NCI-H2081 treated with DMSO at 0.1 percent for 48 hours (cell line): ENCODE data around the gene ATG4C.
"Not testable (repeated sequence)": the region's sequence is repeated elsewhere in the genome, so short reads cannot be mapped to it uniquely, and the experiment has no call there.

Experiments
- DNase-seq: peaks from one replicate; lab custom pipeline; 2025; lab: John Stamatoyannopoulos, UW

Gene ATG4C, protein sequence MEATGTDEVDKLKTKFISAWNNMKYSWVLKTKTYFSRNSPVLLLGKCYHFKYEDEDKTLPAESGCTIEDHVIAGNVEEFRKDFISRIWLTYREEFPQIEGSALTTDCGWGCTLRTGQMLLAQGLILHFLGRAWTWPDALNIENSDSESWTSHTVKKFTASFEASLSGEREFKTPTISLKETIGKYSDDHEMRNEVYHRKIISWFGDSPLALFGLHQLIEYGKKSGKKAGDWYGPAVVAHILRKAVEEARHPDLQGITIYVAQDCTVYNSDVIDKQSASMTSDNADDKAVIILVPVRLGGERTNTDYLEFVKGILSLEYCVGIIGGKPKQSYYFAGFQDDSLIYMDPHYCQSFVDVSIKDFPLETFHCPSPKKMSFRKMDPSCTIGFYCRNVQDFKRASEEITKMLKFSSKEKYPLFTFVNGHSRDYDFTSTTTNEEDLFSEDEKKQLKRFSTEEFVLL

GRCh38 chr1:62783736-62784508 lies at the start of gene ATG4C:
ATG4C (plus strand) TSS chr1:62784132; CDS start chr1:62803787, 19,655 bp downstream.
- DNase-seq, result peak; percentile 90

DNA sequence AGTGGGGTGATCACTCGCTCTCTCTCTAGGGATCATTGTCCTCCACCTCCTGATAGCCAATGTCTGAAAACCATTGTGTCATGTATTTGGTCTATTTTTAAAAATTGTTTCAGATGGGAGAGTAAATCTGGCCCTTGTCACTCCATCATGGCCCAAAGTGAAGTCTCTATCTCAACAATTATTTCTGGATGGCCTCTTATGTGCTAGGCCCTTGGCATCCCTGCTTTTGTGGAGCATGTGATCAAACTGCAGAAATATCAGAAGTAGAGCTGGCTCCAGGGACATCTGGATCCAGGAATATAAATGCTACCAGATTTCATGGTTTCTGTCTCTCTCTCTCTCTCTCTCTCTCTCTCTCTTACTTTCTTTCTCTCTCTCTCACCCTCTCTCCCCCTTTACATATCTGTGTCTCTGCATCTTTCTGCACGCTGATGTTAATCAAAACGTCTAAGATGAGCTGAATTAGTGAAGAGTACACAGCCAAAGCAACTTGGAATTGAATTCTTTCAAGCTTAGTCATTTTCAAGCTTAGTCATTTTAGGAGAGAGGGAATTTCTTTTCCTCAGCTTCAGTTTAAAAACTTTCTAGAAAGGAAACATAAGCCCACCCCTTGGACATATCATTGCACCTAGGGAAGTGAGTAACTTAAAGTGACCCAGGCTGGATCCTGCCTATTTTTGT lies 48.3 kb upstream of the ATG4C start:
- DNase-seq, result no peak

GRCh38 chr1:62740701-62741100 lies 43.2 kb upstream of the ATG4C start:
- DNase-seq, result not testable (repeated sequence)

DNA sequence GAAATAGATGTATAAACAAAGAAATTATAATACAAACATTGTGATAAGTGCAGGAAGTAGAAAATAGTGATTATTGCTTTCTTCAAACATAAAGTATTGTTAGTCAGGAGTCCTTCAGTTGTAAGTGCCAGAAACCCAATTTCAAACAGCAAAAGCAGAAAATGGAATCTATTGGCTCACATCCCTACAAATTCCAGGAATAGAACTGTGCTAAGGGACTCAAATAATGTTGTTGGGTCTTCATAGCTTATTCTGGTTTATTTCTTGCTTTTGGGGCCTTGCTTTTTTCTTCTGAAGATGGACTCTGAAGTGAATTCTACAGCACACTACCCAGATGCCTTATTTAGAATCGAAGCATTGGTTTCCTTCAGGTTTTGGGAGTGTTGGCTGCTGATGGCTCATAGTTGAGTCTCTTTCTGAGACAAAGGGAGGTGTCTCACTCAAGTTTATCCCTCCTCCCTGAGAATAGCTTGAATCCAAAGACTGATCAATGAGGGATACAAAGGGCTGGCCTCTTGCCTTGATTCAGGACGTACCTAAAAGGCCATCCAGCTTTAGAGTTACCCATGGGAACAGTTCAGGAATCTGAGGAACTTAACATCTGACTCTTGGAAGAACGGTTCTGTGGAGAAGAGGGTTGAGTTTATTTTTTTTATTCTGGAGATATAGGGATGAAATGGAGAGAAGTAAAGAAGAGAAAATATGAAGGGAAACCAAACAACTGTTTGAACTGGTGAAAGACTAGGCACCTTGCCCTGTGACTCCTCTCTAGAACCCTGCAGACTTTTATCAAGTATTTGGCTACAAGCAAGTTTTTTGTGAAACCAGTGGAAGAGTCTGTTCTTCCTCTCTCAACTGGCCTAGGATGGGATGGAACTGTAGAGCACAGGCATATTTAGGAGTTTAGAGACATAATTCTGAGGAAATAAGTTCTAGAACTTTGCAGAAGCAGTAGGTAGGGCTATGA lies 39.0 kb upstream of the ATG4C start:
- DNase-seq, result no peak

DNA sequence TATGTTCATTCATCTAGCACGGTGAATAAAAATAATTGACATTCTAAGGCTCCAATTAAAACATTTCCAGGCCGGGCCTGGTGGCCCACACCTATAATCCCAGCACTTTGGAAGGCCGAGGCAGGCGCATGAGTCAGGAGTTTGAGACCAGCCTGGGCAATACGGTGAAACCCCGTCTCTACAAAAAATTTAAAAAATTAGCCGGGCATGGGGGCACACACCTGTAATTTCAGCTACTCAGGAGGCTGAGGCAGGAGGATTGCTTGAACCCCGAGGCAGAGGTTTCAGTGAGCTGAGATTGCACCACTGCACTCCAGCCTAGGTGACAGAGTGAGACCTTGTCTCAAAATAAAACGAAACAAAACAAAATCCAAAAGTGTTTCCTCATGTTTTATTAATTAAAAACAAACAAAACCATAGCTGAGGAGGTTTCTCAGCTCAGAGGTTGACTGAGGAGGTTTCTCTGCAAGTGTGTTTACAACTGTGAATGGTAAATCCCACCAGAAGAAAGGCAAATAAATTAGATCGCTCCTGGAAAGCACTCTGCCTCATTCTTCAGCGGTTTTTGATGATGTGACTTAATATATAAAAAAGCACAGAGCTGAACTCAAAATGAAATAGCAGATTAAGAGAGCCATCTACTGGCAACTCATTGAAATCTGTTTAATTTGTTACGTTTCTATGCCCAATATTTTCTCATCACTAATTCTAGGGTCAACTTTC lies 37.7 kb upstream of the ATG4C start:
- peak; percentile 9 for DNase-seq

- no peak for DNase-seq
Observed at GRCh38 chr1:62746809-62747138, 37.2 kb upstream of the ATG4C start.

DNA sequence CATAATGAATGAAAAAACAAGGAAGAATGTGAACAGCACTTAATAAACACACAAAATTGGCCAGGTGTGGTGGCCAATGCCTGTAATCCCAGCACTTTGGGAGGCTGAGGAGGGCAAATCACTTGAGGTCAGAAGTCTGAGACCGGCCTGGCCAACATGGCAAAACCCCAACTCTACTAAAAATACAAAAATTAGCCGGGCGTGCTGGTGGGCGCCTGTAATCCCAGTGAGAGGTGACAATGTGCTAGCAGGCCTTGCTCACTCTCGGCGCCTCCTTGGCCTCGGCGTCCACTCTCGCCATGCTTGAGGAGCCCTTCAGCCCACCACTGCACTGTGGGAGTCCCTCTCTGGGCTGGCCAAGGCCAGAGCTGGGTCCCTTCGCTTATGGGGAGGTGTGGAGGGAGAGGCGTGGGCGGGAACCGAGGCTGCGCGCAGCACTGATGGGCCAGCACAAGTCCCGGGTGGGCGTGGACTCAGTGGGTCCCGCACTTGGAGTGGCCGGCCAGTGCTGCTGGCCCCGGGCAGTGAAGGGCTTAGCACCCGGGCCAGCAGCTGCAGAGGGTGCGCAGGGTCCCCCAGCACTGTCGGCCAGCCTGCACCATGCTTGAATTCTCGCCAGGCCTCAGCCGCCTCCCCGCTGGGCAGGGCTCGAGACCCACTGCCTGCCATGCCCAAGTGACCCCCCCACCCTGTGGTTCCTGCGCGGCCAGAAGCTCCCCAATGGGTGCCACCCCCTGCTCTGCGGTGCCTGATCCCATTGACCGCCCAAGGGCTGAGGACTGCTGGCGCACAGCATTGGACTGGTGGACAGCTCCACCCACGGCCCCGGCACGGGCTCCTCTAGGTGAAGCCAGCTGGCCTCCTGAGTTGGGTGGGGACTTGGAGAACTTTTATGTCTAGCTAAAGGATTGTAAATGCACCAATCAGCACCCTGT lies 30.6 kb upstream of the ATG4C start:
- no peak for DNase-seq

DNA sequence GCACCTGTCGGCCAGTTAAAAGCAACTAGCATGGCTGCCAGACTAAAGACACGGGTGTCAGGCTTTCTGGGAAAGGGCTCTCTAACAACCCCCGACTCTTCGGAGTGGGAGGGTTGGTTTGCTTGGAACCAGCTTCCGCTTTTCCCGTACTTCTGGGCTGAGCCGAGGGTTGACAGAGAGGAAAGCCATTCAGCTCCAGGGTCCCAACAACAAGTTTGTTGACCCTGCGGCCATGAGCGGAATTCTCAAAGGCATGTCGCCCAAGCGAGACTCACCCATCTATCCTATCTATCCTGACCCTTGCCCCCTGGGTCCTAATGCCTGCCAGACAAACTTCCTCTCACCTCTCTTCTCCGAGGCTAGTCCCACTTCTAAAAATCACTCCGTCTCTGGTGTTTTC lies 29.0 kb upstream of the ATG4C start:
- not testable (repeated sequence) for DNase-seq

GRCh38 chr1:62756255-62756884 lies 27.6 kb upstream of the ATG4C start:
- DNase-seq, result not testable (repeated sequence)

DNA sequence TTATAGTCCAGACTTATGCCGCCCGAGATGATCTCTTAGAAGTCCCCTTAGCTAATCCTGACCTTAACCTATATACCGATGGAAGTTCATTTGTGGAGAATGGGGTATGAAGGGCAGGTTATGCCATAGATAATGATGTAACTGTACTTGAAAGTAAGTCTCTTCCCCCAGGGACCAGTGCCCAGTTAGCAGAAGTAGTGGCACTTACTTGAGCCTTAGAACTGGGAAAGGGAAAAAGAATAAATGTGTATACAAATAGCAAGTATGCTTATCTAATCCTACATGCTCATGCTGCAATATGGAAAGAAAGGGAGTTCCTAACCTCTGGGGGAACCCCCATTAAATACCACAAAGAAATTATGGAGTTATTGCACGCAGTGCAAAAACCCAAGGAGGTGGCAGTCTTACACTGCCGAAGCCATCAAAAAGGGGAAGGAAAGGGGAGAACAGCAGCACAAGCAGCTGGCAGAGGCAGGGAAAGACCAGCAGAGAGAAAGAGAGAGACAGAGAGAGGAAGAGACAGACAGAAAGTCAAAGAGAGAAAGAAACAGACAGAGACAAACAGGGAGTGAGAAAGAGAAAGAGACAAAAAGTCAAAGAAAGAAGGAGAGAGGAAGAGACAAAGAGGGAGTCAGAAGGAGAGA lies 24.6 kb upstream of the ATG4C start:
- not testable (repeated sequence) for DNase-seq

GRCh38 chr1:62760021-62760782 lies 23.7 kb upstream of the ATG4C start:
- DNase-seq, result not testable (repeated sequence)

DNA sequence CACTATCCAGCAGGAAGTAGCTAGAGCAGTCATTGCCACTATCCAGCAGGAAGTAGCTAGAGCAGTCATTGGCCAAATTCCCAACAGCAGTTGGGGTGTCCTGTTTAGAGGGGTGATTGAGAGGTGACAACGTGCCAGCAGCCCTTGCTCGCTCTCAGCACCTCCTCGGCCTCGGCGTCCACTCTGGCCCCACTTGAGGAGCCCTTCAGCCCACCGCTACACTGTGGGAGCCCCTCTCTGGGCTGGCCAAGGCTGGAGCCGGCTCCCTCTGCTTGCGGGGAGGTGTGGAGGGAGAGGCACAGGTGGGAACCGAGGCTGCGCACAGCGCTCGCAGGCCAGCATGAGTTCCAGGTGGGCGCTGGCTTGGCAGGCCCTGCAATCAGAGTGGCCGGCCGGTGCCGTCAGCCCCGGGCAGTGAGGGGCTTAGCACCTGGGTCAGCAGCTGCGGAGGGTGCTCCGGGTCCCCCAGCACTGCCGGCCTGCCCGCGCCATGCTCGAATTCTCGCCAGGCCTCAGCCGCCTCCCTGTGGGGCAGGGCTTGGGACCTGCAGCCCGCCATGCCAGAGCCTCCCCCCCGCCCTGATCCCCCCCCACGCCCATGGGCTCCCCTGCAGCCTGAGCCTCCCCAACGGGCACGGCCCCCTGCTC lies 22.6 kb upstream of the ATG4C start:
- not testable (repeated sequence) for DNase-seq

DNA sequence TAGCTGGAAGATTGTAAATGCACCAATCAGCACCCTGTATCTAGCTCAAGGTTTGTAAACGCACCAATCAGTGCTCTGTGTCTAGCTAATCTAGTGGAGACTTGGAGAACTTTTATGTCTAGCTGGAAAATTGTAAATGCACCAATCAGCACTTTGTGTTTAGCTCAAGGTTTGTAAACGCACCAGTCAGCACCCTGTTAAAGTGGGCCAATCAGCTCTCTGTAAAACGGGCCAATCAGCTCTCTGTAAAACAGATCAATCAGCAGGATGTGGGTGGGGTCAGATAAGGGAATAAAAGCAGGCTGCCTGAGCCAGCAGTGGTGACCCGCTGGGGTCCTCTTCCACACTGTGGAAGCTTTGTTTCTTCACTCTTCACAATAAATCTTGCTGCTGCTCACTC lies 21.9 kb upstream of the ATG4C start:
- not testable (repeated sequence) for DNase-seq

DNA sequence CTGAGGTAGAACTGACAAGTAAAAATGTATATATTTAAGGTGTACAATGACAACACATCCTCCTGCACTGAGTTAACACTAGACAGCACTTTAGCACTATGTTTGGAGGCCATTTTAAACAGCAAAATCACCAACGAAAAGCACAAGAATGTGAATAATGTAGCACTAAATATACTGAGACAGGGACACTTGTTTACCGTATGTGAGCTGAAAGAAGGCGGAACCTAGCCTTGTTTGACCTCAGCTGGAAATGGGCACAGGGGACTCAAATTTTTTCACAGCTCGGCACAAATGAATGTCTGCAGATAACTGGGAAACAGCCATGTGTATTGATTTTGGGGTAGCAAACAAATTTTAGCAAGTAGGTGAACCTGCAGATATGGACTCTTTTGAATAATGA lies 18.0 kb upstream of the ATG4C start:
- no peak for DNase-seq

DNA sequence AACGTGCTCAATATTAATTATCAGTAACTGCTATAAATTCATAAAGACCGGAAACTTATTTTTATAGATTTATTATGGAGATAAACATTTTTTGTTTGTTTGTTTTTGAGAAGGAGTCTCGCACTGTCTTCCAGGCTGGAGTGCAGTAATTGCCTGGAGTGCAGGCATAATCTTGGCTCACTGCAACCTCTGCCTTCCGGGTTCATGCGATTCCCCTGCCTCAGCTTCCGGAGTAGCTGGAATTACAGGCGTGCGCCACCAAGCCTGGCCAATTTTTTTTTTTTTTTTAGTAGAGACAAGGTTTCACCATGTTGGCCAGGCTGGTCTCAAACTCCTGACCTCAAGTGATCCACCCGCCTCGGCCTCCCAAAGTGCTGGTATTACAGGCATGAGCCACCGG lies 15.4 kb upstream of the ATG4C start:
- not testable (repeated sequence) for DNase-seq

- no peak for DNase-seq
Observed at GRCh38 chr1:62772607-62773295, 11.2 kb upstream of the ATG4C start.

DNA sequence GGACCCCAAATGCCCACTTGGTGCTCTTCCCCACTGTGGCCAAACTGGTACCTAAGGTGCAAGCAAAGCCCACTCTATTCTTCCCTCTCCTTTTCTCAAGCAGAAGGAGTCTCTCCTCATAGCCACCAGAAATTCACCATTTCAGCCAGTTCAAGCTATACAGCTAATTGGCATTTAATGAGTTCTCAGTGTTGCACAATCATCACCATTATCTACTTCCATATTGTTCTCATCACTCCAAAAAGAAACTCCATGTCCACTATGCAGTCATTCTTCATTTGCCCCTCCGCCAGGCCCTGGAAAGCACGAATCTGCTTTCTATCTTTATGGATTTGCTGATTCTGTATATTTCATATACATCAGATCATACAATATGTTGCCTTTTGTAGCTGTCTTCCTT lies 9.9 kb upstream of the ATG4C start:
- DNase-seq, result no peak
